ENCODE results near the gene GNAT2. TPM values are rescaled to one million over a fixed set of nuclear protein-coding genes. Genes with fewer than 3 reads are reported as not detected.

The GNAT2 gene
- total RNA-seq, 1 donor from 2014 or later, result 0.26 TPM

- TF ChIP-seq CTCF (IDR thresholded peaks at IDR 0.05; ENCODE audit: insufficient read depth, low read length, severe bottlenecking), result no peak
- no peak overlapping the region for H3K4me3 ChIP-seq (ENCODE audit: low read depth, low read length)
- no peaks in the 10 kb centered on the region for H3K27me3 ChIP-seq (ENCODE audit: control insufficient read depth, insufficient read depth, low read length)
- FAIRE-seq, result no peak
- DNase-seq (ENCODE audit: low read depth), result no peak
- H3K36me3 ChIP-seq (ENCODE audit: control insufficient read depth, insufficient read depth, low read length), result no peaks in the 10 kb centered on the region
These were observed 5.9 kb downstream of the GNAT2 start for GRCh38 chr1:109613361-109614147.

GRCh38 chr1:109611308-109611990 lies 8.0 kb downstream of the GNAT2 start:
- no peak for TF ChIP-seq CTCF (IDR thresholded peaks at IDR 0.05; ENCODE audit: insufficient read depth, low read length, severe bottlenecking)
- DNase-seq (ENCODE audit: low read depth) (no peak), FAIRE-seq (no peak)
- no peak overlapping the region for H3K4me3 ChIP-seq (ENCODE audit: low read depth, low read length)
- no peaks in the 10 kb centered on the region for H3K36me3 ChIP-seq (ENCODE audit: control insufficient read depth, insufficient read depth, low read length)
- H3K27me3 ChIP-seq (ENCODE audit: control insufficient read depth, insufficient read depth, low read length), result no peaks in the 10 kb centered on the region

- Histone ChIP-seq H3K27me3 (ENCODE audit: control insufficient read depth, insufficient read depth, low read length) (no peaks in the 10 kb centered on the region), H3K4me3 (ENCODE audit: low read depth, low read length) (no peak overlapping the region), H3K36me3 (ENCODE audit: control insufficient read depth, insufficient read depth, low read length) (no peaks in the 10 kb centered on the region)
- TF ChIP-seq CTCF (IDR thresholded peaks at IDR 0.05; ENCODE audit: insufficient read depth, low read length, severe bottlenecking), result no peak
- no peak for DNase-seq (ENCODE audit: low read depth)
- no peak for FAIRE-seq
These were observed 8.7 kb downstream of the GNAT2 start for GRCh38 chr1:109610609-109611307.

GRCh38 chr1:109609881-109610280 lies 9.5 kb downstream of the GNAT2 start:
- no peaks in the 10 kb centered on the region for H3K36me3 ChIP-seq (ENCODE audit: control insufficient read depth, insufficient read depth, low read length)

GRCh38 chr1:109605381-109605780 lies 14.0 kb downstream of the GNAT2 start:
- H3K36me3 ChIP-seq (ENCODE audit: control insufficient read depth, insufficient read depth, low read length), result no peaks in the 10 kb centered on the region
- H3K4me3 ChIP-seq (ENCODE audit: low read depth, low read length), result no peak overlapping the region
- FAIRE-seq (no peak), DNase-seq (ENCODE audit: low read depth) (no peak)
- no peaks in the 10 kb centered on the region for H3K27me3 ChIP-seq (ENCODE audit: control insufficient read depth, insufficient read depth, low read length)
- TF ChIP-seq CTCF (IDR thresholded peaks at IDR 0.05; ENCODE audit: insufficient read depth, low read length, severe bottlenecking), result no peak

More at GRCh38 chr1:109609881-109610280, 9.5 kb downstream of the GNAT2 start:
- Histone ChIP-seq H3K4me3 (ENCODE audit: low read depth, low read length) (no peak overlapping the region), H3K27me3 (ENCODE audit: control insufficient read depth, insufficient read depth, low read length) (no peaks in the 10 kb centered on the region)
- DNase-seq (ENCODE audit: low read depth) (no peak), FAIRE-seq (no peak)
- no peak for TF ChIP-seq CTCF (IDR thresholded peaks at IDR 0.05; ENCODE audit: insufficient read depth, low read length, severe bottlenecking)
